CD4-positive, alpha-beta T cell treated with Interleukin-6 for 4 hours (primary cell): ENCODE results near the gene CDK18.

ENCODE experiments used
- DNase-seq: peaks from one replicate; pipeline ENCODE4 v3.0.0-alpha.2; 2020; ENCODE audit warnings: mixed read lengths

CDK18 gene

DNA sequence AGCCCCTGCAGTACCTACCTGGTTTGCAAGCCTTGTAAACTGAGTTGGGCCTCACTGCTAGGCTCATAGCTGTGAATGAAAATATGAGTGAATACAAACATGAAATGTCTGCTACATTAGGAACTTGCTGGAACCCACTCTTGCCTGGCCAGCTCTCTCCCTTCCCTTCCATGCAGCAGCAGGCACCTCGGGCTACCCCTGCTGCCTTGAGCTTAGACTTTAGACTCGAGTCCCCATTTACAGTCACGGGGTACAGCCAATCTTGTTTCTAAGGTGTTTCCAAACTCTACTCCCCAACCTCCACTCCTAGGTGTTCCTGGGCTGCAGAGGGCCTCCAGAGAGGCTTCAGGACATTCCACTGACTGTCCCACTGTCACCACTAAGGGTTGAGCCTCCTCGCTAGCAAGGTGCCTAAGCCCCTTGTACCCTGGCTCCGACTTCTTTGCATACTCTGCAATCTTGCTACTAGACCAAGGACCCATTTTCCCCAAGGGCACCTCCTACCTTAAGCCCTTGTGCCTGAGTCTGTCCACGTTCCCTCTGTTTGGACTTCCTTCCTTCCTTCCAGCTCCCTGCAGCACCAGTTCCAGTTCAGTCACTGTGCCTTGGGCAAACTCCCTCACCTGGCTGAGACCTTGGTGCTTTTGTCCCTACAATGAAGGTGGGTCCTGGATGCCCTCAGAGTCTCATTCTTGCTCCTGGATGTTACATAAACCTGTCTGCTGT, 36.9 kb downstream of the CDK18 start:
- DNase-seq: no peak

DNA sequence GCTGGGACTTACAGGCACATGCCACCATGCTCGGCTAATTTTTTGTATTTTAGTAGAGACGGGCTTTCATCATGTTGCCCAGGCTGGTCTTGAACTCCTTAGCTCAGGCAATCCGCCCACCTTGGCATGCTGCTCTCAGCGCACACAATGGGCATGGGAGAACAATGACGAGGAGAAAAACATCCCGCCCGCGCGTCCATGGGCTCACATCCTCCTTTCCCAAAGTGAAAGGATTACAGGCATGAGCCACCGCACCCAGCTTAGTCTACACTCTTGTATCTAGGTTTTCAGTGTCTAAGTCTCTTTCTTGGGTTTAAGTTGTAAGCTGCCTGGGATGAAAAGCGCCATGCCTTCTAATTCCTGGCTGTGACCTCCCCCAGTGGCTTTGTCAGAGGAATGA, 37.9 kb downstream of the CDK18 start:
- no peak for DNase-seq

DNA sequence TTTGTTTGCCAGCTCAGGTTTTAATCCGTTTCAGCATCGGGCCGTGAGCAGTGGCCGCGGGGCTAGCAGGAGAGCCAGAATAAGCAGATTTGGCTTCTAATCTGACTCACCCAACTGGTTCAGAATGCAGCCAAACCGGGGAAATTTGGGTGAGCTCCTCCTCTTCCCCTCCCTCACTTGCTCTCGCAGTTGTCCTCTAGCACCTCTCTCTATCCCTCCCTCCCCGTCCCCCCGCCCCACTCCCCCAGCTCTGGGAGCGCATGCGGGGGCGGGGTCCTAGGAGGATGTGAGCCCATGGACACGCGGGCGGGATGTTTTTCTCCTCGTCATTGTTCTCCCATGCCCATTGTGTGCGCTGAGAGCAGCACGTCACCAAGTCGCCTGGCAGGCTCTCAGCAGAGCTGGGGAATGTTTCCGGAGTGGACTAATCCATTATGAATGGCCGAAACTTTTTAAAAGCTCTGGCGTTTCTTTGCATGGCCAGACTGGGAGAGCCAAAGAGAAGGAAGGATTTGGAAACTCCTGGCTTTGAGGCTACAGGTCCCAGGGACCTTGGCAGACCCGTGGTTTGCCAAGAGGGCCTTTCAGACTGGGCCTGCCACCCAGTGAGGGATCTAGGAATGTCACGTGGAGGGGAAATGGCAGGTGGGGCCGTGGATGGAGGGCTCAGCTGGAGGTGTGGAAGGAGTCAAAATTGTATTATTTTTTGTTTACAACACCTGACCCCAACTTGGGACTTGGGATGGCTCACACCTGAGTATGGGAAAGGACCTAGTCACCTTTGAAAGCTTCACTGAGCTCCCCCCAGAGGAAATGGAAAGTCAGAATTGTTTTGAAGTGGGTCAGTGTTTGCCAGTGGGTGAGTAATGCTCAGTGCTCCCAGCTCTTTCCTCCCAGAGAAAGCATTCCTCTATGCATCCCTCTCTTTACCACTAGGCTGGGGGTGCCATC, 39.2 kb downstream of the CDK18 start:
- DNase-seq: peak; percentile 17

DNA sequence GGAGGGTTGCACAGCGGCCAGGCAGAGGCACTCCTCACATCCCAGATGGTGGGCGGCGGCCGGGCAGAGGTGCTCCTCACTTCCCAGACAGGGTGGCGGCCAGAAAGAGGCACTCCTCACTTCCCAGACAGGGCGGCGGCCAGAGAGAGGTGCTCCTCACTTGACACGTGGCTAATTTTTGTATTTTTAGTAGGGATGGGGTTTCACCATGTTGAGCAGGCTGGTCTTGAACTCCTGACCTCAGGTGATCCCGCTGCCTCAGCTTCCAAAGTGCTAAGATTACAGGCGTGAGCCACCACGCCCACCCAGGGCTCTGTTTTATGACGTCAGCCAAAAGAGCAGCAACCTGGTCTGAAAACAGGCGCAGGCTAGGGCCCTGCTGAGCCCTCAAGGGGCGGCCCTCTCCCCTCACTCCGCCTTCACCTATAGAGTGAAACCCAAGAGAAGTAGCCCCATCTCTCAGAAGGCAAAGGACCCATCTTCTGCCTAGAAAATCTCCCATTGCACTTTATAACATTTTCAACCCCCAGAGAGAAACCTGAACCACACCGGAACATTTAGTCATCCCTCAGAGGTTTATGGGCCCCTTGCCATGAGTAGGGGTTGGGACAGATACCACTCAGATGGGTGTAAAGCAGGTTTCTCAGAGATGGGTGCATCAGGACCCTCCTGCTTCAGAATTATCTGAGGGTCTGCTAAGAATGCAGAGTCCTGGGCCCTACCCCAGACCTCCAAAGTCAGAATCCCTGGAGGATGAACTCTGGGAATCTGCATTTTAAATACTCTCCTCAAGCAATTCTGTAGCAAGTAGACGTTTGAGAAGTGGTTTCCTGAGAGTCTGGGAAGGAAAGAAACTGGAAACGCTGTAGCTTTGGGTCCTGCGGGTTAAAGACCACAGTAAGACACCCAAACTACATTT, 40.8 kb downstream of the CDK18 start:
- no peak for DNase-seq

DNA sequence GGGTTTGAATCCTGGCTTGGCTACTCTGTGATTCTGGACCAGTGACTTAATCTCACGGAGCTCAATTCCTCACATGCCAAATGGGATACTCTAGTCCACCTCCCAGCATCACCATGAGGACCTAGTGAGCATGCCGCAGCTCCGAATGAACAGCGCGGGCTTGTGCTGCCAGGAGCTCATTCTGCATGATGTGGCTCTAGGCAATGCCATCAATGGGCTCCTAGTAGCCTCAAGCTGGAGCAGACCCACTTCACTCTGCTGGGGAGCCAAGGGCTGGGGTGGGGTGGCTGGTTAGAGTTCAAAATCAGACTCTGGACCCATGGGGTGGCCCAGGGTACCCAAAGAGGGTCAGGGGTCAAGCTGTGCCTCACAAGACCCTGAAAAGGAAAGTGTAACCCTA, 41.5 kb downstream of the CDK18 start:
- DNase-seq: no peak

DNA sequence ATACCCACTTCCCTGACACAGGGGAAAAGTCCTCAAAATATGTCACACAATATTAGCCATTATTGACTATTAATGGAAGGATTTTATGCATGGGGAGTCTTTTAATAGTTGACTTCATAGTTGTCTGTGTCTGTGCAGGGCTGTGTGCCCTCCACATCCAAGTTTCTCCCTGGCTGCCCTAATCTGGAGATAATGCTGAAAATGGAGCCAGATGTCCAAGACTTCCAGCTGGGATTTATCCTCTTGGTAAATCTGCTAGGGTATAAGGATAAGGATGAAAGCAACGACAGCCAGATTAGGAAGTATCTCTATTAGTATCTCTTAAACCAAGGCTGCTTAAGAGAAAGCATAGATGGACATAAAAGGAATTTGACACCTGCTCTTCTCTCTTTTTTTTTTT, 42.1 kb downstream of the CDK18 start:
- no peak for DNase-seq

DNA sequence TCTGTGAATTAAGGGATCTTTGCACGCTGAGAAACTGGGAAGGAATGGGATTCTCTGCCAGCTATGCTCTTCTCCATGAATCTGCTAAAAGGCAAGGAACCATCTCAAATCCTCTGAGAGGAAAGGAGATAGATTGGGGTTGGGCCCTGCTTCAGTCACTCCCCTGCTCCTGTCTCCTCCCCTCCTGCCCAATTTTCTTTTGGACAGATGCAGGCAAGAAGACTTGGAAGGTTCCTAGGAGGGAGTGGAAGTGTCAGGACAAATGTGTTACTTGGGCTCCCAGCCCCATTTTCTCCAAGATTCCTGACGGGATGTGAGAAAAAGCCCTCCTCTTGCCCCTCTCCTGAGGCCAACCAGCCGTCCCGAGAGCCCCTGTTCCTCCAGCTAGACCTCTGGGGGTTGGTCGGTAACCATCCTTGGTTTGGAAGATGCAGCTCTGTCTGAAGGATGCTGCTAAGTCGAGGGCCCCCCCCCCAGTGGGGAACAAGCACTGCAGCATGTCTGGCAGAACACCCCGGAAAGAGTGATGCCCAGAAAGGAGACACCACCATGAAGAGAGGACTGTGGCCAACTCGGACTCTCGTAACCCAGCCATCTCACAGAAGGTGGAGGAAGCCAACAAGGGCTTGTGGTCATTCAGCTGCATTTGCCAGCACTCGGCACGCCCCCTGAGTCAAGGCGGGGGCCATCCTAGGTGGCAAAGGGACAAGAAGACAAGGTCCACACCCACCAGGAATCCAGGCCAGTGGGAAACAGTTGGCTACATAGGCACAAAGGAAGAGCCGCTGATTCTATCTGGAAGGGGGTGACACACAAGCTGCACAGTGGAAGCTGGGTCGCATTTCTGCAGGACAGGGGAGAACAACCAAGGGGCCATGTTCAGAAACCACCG, 43.7 kb downstream of the CDK18 start:
- DNase-seq: no peak

DNA sequence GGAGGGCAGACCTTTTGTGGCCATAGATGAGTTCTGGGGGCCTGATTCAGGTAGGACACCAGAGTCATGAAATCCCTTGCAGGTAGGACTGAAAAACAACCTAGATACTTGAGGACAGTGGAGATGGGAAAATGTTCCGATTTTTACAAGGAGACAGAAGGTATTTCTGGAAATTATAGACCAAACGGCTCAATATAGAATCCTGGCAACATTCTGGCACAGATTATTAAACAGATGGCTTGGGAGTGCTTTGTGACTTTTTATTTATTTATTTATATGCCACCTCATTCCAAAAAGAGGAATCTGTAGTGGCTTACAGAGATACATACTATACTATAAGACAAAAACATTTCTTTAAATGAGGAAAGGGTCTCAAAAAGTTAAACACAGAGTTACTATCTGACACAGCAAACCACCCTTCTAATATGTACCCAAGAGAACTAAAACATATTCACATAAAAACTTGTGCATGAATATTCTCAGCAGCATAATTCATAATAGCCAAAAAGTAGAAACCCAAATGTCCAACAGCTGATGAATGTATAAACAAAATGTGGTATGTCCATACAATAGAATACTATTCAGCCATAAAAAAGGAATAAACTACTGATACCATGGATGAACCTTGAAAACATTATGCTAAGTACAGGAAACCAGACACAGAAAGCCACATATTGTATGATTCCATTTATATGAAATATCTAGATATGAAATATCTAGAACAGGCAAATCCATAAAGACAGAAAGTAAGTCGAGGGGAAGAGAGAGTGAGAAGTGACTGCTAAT, 49.8 kb downstream of the CDK18 start:
- no peak for DNase-seq

DNA sequence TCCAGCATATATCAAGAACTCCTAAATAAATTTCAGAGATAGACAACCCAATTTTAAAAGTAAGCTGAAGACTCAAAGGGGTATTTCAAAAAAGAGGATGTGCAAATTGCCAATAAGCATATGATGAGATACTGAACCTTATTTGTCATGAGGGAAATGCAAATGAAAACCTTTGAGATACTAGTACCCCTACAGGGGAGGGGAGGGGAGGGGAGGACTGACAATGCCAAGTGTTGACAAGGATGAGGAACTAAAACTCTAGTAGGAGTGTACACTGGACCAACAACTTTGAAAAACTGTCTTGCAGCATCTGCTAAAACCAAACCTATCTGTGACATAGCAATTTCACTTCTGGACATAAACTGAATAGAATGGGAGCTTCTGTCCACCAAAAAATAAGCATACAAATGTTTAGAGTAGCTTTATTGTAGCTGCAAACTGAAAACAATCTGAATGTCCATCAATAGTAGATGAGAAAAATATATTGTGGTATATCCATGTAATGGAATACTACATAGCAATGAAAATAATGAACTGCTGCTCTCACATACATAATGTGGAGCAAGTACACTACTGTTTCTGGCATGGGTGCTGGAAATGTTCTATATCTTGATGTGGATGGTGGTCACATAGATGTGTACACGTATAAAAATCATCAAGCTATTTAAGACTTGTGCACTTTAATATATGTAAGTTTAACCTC, 57.2 kb downstream of the CDK18 start:
- no peak for DNase-seq

DNA sequence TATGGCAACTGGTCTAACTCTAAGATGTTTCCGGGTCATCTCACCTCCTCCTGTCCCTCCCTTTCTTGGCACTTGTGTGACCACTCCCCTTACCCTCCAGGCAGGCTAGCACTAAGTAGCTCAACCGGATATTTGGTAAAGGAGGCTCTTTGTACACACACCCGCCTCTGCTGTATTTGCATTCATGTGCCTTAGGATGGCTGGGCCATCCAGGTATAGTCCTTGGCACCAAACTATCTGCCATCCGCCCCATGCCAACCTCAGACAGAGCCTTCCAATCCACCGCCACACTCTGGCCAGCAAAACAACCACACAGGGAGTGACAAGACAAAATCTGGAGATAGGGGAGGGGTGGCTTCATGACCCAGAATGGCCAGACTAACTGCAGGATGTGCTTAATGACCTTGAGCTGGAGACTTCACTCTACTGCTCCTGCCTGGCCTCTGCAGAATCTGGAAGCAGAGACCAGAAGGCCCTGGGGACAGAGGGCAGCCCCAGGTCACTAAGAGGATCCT, 59.5 kb downstream of the CDK18 start:
- no peak for DNase-seq

DNA sequence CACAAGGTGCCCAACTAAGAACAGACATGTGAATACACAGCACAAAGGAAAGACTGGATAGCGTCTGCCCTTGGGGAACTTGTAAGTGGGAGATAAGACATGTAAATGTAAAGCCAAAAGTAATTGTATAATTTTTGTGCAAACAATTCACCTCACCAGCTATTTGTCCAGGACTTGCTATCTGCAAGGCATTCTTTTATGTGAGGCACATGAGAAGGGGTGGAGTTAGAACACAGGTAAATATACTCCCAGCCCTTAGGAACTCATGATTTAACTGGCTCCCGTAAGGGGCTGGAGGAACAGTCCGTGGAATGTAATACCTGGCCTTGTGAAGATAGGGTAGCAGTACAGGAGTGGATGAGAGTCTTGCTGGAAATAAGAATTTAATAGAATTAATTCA, 61.3 kb downstream of the CDK18 start:
- DNase-seq: no peak

DNA sequence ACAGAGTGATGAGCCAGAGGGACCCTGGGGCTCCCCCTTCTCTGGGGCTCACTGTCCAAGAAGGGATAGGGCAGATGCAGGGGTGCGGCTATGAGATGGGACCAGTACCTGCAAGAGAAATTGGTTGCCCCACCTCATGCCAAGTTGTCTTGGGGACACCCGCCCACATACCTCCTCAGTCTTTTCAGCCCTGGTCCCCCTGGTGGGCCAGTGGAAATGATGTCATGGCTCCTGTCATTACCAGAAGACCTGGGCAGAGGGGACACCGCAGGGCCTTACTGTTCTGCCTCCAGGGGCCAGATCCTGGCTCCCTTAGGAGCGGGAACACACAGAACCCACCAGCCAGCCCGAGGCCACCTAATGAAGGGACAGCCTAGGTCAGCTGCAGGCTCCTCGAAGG, 63.2 kb downstream of the CDK18 start:
- no peak for DNase-seq

DNA sequence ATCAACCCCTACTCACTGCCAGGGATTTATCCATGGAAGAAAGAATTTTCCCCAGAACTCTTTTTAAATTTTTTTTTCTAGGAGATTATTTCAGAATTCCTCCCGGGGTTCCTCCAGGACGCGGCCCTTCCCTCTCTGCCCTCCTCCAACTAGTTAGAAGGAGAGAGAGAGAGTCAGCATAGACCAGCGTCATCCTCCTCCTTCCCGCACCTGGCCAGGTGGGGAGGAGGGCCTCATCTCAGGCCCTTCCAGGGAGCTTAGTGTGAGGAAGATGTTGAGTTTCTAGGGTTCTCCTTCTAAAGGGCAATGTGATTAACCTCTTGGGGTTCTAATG, 63.6 kb downstream of the CDK18 start:
- DNase-seq: no peak

DNA sequence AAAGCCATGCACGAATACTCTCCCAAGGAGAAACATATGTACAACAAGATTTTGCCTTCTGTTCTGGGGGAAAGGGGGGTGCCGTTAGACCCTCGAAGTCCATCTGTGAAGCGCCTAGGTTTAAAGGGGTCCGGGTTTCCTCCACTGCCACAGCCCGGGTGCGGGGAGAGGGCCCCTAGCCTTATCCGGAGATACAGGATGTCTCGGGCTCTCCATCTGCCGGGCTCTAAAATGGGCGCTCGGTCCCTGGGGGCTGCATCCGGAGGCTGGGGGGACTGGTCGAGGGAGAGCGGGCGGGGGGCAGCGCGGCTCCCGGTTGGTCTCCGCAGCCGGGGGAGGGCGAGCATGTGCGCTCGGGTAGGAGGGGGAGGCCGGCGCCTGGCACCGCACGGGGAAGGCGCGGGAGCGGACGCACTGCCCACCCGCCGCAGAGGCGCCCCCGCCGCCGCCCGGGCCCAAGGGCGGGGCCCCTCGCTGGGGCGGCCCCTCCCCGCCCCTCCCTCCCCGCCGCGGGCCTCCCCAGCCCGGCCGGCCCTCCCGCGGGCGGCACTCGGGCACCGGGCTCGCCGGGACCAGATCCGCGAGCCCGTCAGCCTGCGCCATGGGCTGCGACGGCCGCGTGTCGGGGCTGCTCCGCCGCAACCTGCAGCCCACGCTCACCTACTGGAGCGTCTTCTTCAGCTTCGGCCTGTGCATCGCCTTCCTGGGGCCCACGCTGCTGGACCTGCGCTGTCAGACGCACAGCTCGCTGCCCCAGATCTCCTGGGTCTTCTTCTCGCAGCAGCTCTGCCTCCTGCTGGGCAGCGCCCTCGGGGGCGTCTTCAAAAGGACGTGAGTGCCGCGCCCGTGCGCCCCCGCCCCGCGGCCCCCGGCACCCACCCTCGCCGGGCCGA, 64.2 kb downstream of the CDK18 start:
- DNase-seq: no peak

DNA sequence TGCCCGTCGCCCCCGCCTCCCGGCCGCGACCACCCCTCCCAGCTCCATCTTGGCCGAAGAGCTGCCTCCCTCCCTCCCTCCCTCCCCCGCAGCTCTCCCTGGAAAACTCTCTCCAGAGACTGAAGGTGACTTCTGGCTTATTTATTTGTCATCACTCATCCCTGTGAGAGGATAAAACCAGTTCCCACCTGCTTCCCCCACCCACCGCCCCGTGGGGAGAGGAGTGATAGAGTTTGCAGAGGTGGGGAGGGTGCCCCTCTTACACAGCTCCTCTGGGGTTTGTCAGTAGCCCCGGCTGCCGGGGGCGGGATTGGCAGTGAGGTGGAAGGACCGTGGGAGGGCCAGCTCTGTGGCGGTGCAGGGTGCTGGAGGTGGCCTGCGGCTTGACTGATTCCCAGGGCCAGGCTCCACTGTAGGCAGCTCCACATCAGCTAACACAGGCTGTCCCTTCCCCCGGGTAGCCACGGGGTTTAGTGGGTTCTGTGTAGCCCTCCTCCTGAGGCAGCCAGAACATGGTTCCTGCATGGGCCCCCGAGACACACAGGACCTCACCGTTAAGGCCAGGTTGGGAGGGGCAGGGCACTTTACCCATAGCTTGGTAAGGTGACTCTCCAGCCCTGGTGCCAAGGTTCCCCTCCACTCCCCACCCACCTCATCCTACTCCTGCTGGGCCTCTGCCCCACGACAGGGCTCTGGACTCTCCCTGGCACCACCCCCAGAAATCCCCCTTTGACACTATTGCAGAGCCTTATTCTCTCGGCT, 65.1 kb downstream of the CDK18 start:
- DNase-seq: no peak

DNA sequence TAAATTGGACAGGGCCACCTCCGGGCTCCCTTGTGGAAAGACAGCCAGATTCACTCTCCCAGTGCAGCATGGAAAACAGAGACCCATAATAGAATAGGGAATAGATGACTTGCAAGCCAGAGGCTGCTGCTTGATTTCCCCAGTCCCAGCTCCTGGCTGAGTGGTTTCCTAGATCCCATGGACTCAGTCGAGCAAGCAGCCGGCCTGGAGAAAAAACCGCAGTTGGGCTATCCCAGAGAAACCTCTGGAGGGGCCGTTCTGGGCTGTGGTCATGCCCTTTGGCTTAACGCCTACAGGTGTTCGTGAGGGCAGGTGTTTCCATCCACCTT, 65.7 kb downstream of the CDK18 start:
- no peak for DNase-seq

DNA sequence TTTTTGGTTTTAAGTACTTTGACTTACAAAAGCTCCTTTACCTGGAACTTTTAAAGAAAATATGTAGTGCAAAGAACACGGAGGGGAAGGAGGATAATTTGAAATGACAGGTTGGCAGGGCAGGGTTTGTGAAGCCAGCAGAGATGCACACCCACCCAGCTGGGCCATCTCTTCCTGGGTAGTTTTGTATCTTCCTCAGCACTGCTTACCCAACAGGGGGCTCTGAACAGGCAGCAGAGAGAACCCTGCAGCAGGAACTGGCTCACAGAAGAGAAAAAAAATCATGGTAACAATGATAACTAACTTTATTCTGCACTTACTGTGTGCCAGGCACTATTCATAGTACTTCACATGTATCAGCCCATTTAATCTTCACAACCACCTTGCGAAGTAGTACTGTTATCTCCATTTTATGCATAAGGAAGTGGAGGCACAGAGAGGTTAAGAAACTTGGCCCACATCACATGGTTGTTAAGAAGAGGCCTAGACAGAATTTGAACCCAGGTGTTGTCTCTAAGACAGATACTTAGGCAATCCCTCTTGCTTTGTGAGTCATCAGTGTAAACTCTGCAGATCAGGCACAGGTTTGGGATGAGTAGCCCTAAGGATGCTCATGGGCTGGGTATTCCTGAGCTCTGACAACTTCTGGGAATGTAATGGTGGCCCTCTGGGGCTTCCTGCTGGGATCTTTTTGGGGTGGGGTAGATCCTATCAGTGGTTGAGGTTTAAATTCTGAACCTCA, 66.5 kb downstream of the CDK18 start:
- no peak for DNase-seq

DNA sequence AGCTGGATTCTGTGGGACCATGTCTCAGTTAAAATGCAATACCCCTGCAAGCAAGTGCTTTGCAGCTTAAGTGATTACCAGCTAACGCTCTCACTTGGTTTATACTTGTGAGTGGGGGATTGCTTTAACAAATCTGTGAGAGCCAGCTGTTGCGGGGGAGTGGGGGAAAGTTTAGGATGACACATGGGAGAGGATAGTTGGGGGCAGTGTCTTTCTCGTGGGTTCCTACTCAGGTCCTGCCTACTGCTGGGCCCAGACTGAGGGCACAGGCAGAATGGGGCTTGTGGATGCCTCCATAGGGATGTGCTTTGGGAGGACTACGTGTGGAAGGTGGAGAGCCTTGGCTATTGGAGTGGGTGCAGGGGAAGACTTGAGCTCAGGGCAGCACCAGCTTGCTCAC, 67.3 kb downstream of the CDK18 start:
- no peak for DNase-seq
